Ovary (tissue), 3 donors: ENCODE results near the gene FBXO15.

ENCODE experiments used
- CTCF ChIP-seq, 3 donors: fragments of 450-650 bp in 2 of 3; fragments of 200-600 bp in 1 of 3; IDR thresholded peaks; one replicate each; pipeline versions ENCODE4 v1.5.1 to v1.8.0; 2016 to 2022; ENCODE audit warnings: antibody characterized with exemption in 3 of 3, mild to moderate bottlenecking in 1 of 3
- EP300 ChIP-seq: sonication (generic); formaldehyde crosslinking; IDR thresholded peaks from one replicate; pipeline ENCODE4 v1.6.1; 2017; ENCODE audit warnings: antibody characterized with exemption
- POLR2A ChIP-seq: fragments of 450-650 bp; IDR thresholded peaks from one replicate; pipeline ENCODE4 v1.6.1; 2017; ENCODE audit warnings: antibody characterized with exemption, mild to moderate bottlenecking, moderate library complexity
- donor health status: DM: no; HTN: no; CAD: no.

DNA sequence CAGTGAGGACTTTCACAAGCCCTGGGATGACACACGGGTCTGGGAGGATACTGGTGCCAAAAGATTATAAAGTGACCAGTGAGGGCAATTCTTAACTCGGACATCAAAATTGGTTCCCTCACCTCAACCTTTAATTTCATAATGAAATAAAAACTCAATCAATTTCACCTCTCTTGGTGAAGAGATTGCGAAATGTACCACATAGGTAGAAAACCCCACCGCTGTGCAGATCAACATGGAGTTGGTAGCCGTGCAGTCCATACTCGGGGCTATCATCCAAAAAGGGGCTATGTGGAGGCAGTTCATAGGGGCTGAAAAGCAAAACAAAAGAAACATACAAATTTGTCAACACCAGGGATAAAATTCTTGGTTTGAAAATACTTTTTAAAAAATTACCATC is 24.4 kb downstream of the FBXO15 start:
- TF ChIP-seq CTCF (IDR thresholded peaks at IDR 0.05) = no peak
- TF ChIP-seq POLR2A = no peak
- TF ChIP-seq EP300 = no peak
